Thyroid gland (tissue), 4 donors: ENCODE results near the gene USP6NL.

ENCODE experiments used
- POLR2A ChIP-seq, 2 donors: fragments of 450-650 bp; IDR thresholded peaks; one replicate each; pipeline ENCODE4 v1.6.1; 2017; ENCODE audit warnings: antibody characterized with exemption in 2 of 2, mild to moderate bottlenecking in 2 of 2, moderate library complexity in 1 of 2
- TF ChIP-seq, protein P1 (sequence below), 6 experiments: fragments of 200-600 bp in 3 of 6; fragments of 450-650 bp in 3 of 6; sonication (generic) in 3 of 6; IDR thresholded peaks; one replicate each; pipeline ENCODE4 v1.5.1; 2016 to 2019; ENCODE audit warnings: antibody characterized with exemption in 6 of 6, mild to moderate bottlenecking in 2 of 6, inconsistent platforms in 1 of 6, moderate library complexity in 1 of 6

DNA sequence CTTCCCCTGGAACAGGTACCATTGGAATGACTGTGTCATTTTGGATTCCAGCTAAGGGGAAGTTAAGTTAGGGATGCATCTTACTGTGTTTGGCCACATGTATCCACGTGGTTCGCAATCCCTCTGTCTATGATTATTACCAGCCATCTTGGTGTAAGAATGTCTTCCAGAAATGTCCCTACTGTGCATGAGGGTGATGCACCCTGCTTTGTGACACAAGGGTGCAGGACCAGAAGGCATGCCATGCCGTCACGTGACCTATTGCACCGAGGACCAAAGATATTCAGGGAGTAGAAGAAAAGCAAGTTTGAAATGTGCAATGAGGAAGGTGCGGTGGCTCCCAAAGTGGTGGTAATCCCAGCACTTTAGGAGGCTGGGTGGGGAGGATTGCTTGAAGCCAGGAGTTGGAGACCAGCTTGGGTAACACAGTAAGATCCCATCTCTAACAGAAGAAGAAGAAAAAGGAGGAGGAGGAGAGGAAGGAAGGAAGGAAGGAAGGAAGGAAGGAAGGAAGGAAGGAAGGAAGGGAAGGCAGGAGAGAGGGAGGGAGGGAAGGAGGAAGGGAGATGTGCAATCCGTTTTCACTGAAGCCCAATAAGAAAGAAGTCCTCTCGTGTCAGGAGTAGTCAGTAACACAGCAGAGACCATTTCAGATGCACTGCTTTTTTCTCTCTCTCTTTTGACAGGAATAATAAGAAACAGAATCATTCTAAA, 42.5 kb upstream of the USP6NL start:
- TF ChIP-seq, protein P1, sequence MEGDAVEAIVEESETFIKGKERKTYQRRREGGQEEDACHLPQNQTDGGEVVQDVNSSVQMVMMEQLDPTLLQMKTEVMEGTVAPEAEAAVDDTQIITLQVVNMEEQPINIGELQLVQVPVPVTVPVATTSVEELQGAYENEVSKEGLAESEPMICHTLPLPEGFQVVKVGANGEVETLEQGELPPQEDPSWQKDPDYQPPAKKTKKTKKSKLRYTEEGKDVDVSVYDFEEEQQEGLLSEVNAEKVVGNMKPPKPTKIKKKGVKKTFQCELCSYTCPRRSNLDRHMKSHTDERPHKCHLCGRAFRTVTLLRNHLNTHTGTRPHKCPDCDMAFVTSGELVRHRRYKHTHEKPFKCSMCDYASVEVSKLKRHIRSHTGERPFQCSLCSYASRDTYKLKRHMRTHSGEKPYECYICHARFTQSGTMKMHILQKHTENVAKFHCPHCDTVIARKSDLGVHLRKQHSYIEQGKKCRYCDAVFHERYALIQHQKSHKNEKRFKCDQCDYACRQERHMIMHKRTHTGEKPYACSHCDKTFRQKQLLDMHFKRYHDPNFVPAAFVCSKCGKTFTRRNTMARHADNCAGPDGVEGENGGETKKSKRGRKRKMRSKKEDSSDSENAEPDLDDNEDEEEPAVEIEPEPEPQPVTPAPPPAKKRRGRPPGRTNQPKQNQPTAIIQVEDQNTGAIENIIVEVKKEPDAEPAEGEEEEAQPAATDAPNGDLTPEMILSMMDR (IDR thresholded peaks at IDR 0.05): no peak
- TF ChIP-seq POLR2A (IDR thresholded peaks at IDR 0.05): no peak
